HG03558 (cell line): ENCODE results near the gene TMEM54.

Experiments
- ATAC-seq: cut with Tn5 transposase; IDR thresholded peaks from one replicate; pipeline ENCODE4 v1.9.1; 2021; ENCODE audit warnings: moderate number of reproducible peaks; ENCODE audit not compliant: unreplicated experiment; ENCODE audit errors: extremely low read depth

TMEM54 gene

DNA sequence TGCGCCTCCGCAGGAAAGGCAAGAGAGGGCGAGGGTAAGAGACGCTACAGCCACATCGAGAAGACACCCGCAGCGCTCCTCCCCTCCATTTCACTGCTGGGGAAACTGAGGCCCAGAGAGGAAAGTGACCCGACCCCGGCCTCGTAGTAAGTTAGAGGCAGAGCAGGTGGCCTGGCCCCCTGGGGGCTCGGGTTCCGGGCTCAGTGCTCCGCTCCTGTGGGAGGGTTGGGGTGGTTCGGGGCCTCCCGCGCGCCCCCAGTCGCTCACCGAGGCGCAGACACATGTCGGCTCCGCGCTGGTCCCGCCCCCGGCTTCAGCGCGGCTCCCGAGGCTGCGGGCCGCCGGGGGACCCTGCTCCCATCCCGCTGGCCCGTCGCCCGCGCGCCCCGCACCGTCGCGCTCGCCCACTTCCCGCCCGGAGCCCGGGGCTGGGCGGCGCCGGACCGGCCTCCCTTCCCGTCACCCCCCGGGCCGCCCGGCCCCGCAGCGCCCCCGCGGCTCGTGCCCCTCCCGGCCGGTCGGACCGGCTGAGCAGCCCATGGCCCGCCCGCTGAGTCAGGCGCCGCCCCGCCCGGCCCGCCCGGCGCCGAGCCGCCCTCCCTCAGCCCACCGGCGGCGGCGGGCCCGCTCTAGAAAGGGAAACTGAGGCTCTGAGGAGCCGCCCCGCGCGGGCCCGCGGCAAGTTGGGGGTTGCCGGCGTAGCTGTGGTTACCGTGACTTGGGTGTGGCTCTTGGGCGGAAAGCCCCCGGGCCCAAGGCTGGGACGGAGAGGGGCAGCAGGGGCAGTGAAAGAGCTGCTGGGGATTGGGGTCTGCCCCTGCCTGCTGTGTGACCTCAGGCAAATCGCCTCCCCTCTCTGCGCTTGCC, at the start of gene TMEM54:
Gene TMEM54, minus strand, starts transcription at position 434 of the 867 bp plus-strand sequence. Its CDS starts 151 bp downstream, at position 283.
- ATAC-seq, result no peak

- no peak for ATAC-seq
Observed at GRCh38 chr1:32949519-32949918, 48.3 kb upstream of the TMEM54 start.

GRCh38 chr1:32948905-32949304, 47.7 kb upstream of the TMEM54 start:
- ATAC-seq, result no peak

DNA sequence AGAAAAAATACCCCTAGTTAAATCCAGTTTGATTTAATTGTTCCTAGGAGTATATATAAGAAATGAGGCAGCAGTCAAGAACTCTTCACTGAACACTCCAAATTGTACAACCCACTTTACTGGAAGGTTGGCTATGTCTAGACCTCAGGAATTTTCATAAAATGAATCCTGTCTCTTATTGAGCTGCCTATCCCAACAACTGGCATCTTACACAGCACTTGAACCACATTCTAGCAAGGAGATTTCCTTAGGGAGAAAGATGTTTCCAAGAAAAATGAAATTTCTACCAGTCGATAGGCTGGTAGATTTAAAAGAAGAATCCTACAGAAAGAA, 47.2 kb upstream of the TMEM54 start:
- ATAC-seq, result no peak

GRCh38 chr1:32947669-32948389, 46.6 kb upstream of the TMEM54 start:
- no peak for ATAC-seq

DNA sequence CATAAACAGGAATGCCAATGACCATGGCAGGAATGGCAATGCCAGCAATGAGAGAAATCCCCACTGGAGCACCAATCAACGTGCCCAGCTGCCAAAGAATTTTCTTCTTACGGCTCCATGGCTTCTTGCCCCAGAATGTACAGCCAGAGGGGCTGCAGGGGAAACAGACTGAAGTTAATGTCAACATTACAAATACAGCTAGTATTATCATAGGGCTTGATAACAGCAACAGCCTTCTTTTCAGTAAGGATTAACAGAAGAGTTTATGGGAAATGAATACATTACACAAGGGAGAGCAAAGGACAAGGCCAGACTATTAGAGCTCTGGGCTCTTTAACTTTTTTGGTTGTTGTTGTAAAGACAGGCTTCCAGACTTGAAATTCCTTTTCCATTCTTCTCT, 45.2 kb upstream of the TMEM54 start:
- no peak for ATAC-seq

DNA sequence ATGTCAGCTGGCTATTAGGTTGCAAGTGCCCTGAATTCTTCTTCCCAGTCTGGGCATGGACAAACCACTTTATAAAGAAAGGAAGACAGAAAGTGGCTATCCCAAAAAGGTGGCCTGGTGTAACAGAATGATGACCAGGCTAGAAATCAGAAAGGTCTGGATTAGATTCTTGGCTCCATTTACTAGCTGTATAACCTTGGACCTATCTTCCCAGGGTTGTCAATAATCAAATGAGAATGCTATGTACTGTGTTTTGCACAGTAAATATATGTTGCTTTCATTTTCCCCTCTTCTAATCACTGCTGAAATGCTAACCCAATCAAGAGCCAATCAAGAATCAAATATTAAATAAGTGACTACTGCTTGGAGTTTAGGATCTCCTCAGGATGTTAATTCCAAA, 43.0 kb upstream of the TMEM54 start:
- no peak for ATAC-seq

DNA sequence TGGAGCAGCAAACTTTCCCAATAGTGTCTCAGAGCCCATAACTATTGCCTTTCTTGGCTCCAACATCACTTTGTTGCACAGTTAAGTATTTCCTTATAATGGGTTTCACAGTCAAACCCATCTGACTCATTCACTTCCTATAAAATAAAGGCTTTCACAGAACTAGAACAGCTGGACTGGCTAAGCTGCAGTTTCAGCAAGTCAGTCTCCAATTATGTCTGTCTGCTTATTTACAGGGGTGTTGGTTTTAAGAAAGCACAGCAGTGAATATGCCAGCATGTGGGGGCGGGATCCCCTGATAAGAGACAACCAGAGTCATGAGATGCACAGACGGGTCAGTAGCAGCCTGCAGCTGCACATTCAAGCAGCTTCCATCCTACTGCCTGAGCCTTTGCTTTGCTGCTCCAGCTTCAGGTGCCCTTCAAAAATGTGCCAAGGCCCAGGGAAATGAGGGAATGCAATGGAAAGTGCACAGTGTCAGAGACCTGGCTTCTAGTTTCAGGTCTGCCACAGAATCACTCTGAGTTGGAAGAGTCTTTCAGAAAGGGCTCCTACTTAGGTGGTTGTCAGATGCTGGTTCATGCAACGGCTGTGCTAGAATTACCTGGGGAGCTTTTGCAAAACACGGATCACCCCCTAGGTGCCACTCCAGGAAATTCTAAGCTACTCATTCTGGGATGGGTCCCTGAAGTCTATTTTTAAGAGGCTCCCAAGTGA, 38.6 kb upstream of the TMEM54 start:
- ATAC-seq, result no peak

- ATAC-seq, result no peak
Observed at GRCh38 chr1:32937061-32937460, 35.9 kb upstream of the TMEM54 start.

GRCh38 chr1:32934535-32934934, 33.3 kb upstream of the TMEM54 start:
- ATAC-seq, result no peak

DNA sequence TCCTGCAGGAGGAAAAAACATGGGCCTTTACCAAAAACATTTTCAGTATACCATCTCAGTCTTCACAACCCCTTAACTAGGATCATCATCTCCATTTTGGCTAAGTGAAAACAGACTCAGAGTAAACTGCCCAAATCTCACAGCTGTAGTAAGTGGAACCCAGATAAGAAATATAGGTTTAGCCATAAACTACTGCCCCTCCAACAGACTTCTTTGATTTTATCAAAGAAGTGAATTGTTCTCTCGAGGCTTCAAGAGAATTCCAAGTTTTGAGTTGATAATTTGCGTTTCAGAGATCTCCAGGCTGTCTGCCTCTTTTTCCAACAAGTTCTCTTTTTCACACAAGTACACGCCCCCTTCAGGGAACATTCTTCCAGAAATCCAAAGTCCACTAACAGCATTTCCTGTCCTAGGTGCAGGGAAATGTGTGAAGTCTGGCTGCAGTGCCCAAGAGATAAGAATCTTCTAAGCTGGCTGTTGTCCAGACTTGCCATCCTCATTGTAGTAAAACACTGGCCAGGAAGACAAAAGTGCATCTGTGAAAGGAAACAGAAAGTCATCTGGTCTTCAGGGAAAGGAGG, 32.6 kb upstream of the TMEM54 start:
- ATAC-seq, result no peak

- ATAC-seq, result no peak
Observed at GRCh38 chr1:32931760-32932159, 30.6 kb upstream of the TMEM54 start.

DNA sequence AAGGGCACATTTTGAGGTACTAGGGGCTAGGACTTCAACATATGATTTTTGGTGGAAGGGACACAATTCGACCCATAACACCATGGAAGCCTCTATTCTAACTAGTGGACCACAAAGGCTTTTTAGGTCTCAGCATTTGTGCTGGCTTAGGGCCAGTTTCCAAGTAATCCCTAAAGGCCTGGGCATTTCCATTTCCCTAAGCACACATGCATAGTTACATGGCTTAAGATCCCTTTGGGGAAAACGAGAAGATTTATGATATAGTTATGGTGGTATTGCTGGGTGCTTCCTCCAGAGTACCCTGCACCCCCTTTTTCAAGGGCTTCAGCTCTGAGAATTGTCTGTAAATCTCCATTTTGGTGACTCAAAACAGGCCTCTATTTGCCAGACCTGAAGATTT, 28.2 kb upstream of the TMEM54 start:
- ATAC-seq, result no peak

- no peak for ATAC-seq
Observed at GRCh38 chr1:32928715-32929114, 27.5 kb upstream of the TMEM54 start.

- ATAC-seq, result no peak
Observed at GRCh38 chr1:32928285-32928684, 27.1 kb upstream of the TMEM54 start.

DNA sequence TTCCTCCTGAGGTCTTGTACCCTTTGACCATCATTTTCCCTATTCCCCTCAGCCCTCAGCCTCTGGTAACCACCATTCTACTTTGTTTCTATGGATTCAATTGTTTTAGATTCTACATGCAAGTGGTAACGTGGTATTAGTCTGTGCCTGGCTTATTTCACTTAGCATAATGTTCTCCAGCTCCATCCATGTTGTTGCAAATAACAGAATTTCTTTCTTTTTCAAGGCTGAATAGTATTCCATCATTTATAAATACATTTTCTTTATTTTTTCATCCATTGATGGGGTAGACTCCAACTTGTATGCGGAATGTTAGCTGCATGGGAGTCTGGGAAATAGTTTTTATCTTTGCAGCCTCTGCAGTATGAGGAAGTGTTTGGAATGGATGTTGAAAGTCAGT, 26.3 kb upstream of the TMEM54 start:
- ATAC-seq, result no peak

DNA sequence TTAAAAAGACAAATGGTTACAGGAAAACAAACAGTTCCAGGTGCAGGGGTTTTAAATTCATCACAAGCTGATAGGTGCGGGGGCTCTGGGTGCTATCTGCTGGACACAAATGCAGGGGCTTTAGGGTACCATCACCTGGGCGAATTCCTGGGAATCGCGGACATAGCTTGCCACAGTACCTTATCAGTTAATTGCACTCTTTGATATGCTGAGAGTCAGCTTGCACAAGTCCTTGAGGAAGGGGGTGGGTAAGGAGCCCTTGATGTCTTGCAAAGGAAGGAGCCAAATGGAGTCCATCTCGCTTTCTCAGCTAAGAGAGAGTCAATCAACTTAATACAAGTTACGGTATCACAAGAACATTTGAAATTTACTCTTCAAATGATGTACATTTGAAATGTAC, 25.4 kb upstream of the TMEM54 start:
- no peak for ATAC-seq

DNA sequence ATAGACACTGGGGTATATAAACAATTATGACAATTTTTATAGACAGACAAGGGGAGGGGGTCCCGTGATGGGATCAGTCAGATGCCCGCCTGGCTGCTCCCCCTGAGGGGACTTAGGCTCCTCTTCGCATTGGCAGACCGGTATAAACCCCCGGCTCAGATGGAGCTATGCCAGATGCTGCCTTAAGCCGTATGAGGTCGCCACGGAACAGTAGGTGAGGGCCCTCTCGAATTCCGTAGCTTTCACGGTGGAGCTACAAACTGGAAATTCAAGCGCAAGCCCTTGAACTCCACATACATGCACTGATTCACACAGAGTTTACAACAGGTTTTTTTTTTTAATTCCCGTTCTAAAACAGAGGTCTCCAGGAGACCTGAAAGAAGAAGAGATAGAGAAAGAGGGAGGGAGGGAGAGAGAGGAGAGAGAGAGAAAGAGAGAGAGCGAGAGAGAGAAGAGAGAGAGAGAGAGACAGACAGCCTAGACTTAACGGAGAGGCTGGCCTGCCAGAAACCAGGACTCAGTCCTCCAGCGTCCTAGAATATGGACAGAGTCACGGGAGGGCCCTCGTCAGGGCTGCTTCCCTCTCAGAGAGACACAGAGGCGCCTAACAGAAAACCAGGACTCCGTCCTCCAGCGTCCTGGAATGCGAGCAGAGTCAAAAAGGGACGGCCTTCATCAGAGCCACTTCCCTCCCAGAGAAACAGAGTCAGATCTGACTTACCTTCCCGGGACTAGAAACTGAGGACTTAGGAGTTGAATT, 24.4 kb upstream of the TMEM54 start:
- no peak for ATAC-seq

- no peak for ATAC-seq
Observed at GRCh38 chr1:32924881-32925344, 23.7 kb upstream of the TMEM54 start.

GRCh38 chr1:32920833-32921232, 19.6 kb upstream of the TMEM54 start:
- ATAC-seq, result no peak
